Hepatocyte (in vitro differentiated cells): Measurements from ENCODE around the gene RSPH9.

Experiments
- EZH2 ChIP-seq: fragments of 200-600 bp; sonication (generic); IDR thresholded peaks from 2 replicates; pipeline ENCODE4 v1.6.1; 2016; ENCODE audit warnings: antibody characterized with exemption, mild to moderate bottlenecking, borderline replicate concordance
- EZH2phosphoT487 ChIP-seq: fragments of 200-600 bp; sonication (generic); IDR thresholded peaks from one replicate; pipeline ENCODE4 v1.6.1; 2018; ENCODE audit warnings: antibody characterized with exemption, mild to moderate bottlenecking, low read depth, moderate library complexity; ENCODE audit not compliant: unreplicated experiment, severe bottlenecking
- TF ChIP-seq, protein P1 (sequence below): fragments of 200-600 bp; sonication (generic); IDR thresholded peaks from 2 replicates; pipeline ENCODE4 v1.5.1; 2016; ENCODE audit warnings: antibody characterized with exemption, mild to moderate bottlenecking; ENCODE audit not compliant: poor library complexity

DNA sequence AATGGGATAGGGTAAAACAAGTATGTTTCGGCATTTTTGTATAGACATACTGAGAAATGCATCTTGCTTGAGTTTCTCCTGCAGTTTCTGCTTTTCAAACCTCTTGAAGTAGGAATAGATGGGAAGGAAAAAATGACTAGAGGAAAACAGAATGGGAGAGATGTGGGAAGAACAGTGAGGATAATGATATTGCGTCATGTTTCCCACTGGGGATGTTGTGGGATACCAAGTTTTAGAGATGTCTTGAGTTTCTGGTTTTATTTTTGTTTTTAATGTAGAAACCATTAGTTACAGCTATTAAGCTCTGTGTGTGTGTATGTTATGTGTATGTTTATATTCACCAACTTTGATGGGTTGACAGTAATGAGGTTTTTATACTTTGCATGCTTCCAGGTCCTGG lies 44.2 kb upstream of the RSPH9 start:
- TF ChIP-seq, protein P1, sequence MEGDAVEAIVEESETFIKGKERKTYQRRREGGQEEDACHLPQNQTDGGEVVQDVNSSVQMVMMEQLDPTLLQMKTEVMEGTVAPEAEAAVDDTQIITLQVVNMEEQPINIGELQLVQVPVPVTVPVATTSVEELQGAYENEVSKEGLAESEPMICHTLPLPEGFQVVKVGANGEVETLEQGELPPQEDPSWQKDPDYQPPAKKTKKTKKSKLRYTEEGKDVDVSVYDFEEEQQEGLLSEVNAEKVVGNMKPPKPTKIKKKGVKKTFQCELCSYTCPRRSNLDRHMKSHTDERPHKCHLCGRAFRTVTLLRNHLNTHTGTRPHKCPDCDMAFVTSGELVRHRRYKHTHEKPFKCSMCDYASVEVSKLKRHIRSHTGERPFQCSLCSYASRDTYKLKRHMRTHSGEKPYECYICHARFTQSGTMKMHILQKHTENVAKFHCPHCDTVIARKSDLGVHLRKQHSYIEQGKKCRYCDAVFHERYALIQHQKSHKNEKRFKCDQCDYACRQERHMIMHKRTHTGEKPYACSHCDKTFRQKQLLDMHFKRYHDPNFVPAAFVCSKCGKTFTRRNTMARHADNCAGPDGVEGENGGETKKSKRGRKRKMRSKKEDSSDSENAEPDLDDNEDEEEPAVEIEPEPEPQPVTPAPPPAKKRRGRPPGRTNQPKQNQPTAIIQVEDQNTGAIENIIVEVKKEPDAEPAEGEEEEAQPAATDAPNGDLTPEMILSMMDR = no peak
- TF ChIP-seq EZH2phosphoT487 (no peak), EZH2 (no peak)
